HEK293 (cell line): ENCODE data around the gene TIRAP.

Source experiments
- CTCF ChIA-PET: fragments of 350-600 bp; formaldehyde crosslinking; extraction: SDS; loops from one replicate; lab custom pipeline; 2021; ENCODE audit warnings: antibody characterized with exemption; lab: Yijun Ruan, JAX
- POLR2A ChIA-PET: fragments of 300-600 bp; formaldehyde crosslinking; extraction: SDS; loops from one replicate; lab custom pipeline; 2020; ENCODE audit warnings: antibody characterized with exemption, inconsistent platforms; lab: Yijun Ruan, JAX
- H3K27ac ChIP-seq: fragments of 200-500 bp; sonication (Bioruptor generic); 2 replicates; pipeline ENCODE4 v1.5.1; 2014; ENCODE audit warnings: low read depth, low read length, control low read depth, inconsistent platforms; ENCODE audit errors: extremely low read depth
- H3K36me3 ChIP-seq, 2 experiments: fragments of 200-500 bp in 1 of 2; sonication (Bioruptor generic) in 1 of 2; 1 replicate in 1 of 2; 2 replicates in 1 of 2; pipeline ENCODE4 v1.5.1; 2014 to 2017; ENCODE audit warnings: inconsistent platforms in 2 of 2, low read length in 2 of 2; ENCODE audit not compliant: control insufficient read depth in 2 of 2, insufficient read depth in 1 of 2
- H3K4me1 ChIP-seq: fragments of 200-500 bp; sonication (Bioruptor generic); 2 replicates; pipeline ENCODE4 v1.5.1; 2014; ENCODE audit warnings: mild to moderate bottlenecking, low read length, inconsistent platforms; ENCODE audit not compliant: control insufficient read depth, insufficient read depth
- H3K4me3 ChIP-seq: 2 replicates; pipeline ENCODE4 v1.5.1; 2011; ENCODE audit warnings: low read depth, mild to moderate bottlenecking, control low read depth, low read length, moderate library complexity
- H3K9me3 ChIP-seq: fragments of 200-500 bp; sonication (Bioruptor generic); 2 replicates; pipeline ENCODE4 v1.5.1; 2014; ENCODE audit warnings: low read depth, low read length, inconsistent platforms; ENCODE audit not compliant: control insufficient read depth, insufficient read depth
- KLF10 ChIP-seq: fragments of 450-650 bp; IDR thresholded peaks from 2 replicates; pipeline ENCODE4 v1.5.1; 2018; ENCODE audit warnings: missing biosample characterization, mild to moderate bottlenecking, missing genetic modification characterization
- KLF9 ChIP-seq: fragments of 450-650 bp; formaldehyde crosslinking; IDR thresholded peaks from 2 replicates; pipeline ENCODE4 v1.5.1; 2016; ENCODE audit warnings: missing biosample characterization, missing genetic modification characterization, low read depth
- MYNN ChIP-seq: fragments of 450-650 bp; formaldehyde crosslinking; IDR thresholded peaks from 2 replicates; pipeline ENCODE4 v1.5.1; 2016; ENCODE audit warnings: missing biosample characterization, missing genetic modification characterization, borderline replicate concordance
- OVOL3 ChIP-seq: fragments of 450-650 bp; formaldehyde crosslinking; IDR thresholded peaks from 2 replicates; pipeline ENCODE4 v1.5.1; 2016; ENCODE audit warnings: missing biosample characterization, missing genetic modification characterization
- SP7 ChIP-seq: fragments of 450-650 bp; formaldehyde crosslinking; IDR thresholded peaks from 2 replicates; pipeline ENCODE4 v1.5.1; 2016; ENCODE audit warnings: missing biosample characterization, missing genetic modification characterization
- TRIM28 ChIP-seq: IDR thresholded peaks from 2 replicates; pipeline ENCODE4 v1.6.1; 2011; ENCODE audit warnings: low read length, control low read depth, borderline replicate concordance
- ZBTB11 ChIP-seq: fragments of 450-650 bp; formaldehyde crosslinking; conservative IDR thresholded peaks from 2 replicates; pipeline ENCODE4 v1.5.1; 2016; ENCODE audit warnings: low read depth, missing biosample characterization, missing genetic modification characterization
- ZBTB44 ChIP-seq: fragments of 450-650 bp; IDR thresholded peaks from 2 replicates; pipeline ENCODE4 v1.5.1; 2018; ENCODE audit warnings: missing biosample characterization, mild to moderate bottlenecking, missing genetic modification characterization
- ZFHX2 ChIP-seq: fragments of 450-650 bp; formaldehyde crosslinking; conservative IDR thresholded peaks from 2 replicates; pipeline ENCODE4 v1.5.1; 2016; ENCODE audit warnings: missing biosample characterization, missing genetic modification characterization
- ZNF10 ChIP-seq: fragments of 450-650 bp; formaldehyde crosslinking; IDR thresholded peaks from 2 replicates; pipeline ENCODE4 v1.5.1; 2017; ENCODE audit warnings: missing biosample characterization, missing genetic modification characterization
- ZNF133 ChIP-seq: fragments of 450-650 bp; formaldehyde crosslinking; IDR thresholded peaks from 2 replicates; pipeline ENCODE4 v1.5.1; 2016; ENCODE audit warnings: missing biosample characterization, missing genetic modification characterization
- ZNF19 ChIP-seq: fragments of 450-650 bp; formaldehyde crosslinking; IDR thresholded peaks from 2 replicates; pipeline ENCODE4; 2016; ENCODE audit warnings: missing biosample characterization, missing genetic modification characterization, low read depth
- ZNF23 ChIP-seq: fragments of 450-650 bp; formaldehyde crosslinking; IDR thresholded peaks from 2 replicates; pipeline ENCODE4 v1.5.1; 2016; ENCODE audit warnings: missing biosample characterization, missing genetic modification characterization, borderline replicate concordance
- ZNF24 ChIP-seq: fragments of 450-650 bp; formaldehyde crosslinking; IDR thresholded peaks from 2 replicates; pipeline ENCODE4 v1.5.1; 2016; ENCODE audit warnings: missing biosample characterization, missing genetic modification characterization
- ZNF274 ChIP-seq, 2 experiments: fragments of 200-500 bp in 1 of 2; fragments of 450-650 bp in 1 of 2; sonication (Bioruptor generic) in 1 of 2; formaldehyde crosslinking in 1 of 2; IDR thresholded peaks; 2 replicates each; pipeline versions ENCODE4 v1.5.1 to v1.6.1; 2014 to 2016; ENCODE audit warnings: borderline replicate concordance in 1 of 2, inconsistent platforms in 1 of 2, low read length in 1 of 2, missing biosample characterization in 1 of 2, missing genetic modification characterization in 1 of 2
- ZNF391 ChIP-seq: fragments of 450-650 bp; formaldehyde crosslinking; IDR thresholded peaks from 2 replicates; pipeline ENCODE4 v1.5.1; 2016; ENCODE audit warnings: low read depth, missing biosample characterization, missing genetic modification characterization, borderline replicate concordance
- ZNF530 ChIP-seq: fragments of 450-650 bp; formaldehyde crosslinking; IDR thresholded peaks from 2 replicates; pipeline ENCODE4 v1.5.1; 2016; ENCODE audit warnings: low read depth, missing biosample characterization, missing genetic modification characterization
- ZNF549 ChIP-seq: fragments of 450-650 bp; IDR thresholded peaks from 2 replicates; pipeline ENCODE4 v1.5.1; 2018; ENCODE audit warnings: missing biosample characterization, missing genetic modification characterization, mild to moderate bottlenecking, inconsistent platforms, moderate library complexity
- ZNF555 ChIP-seq: fragments of 450-650 bp; formaldehyde crosslinking; conservative IDR thresholded peaks from 2 replicates; pipeline ENCODE4 v1.5.1; 2017; ENCODE audit warnings: missing biosample characterization, mild to moderate bottlenecking, missing genetic modification characterization, inconsistent platforms
- ZNF558 ChIP-seq: fragments of 450-650 bp; formaldehyde crosslinking; IDR thresholded peaks from 2 replicates; pipeline ENCODE4 v1.5.1; 2016; ENCODE audit warnings: missing biosample characterization, missing genetic modification characterization
- ZNF561 ChIP-seq: fragments of 450-650 bp; IDR thresholded peaks from 2 replicates; pipeline ENCODE4 v1.5.1; 2018; ENCODE audit warnings: missing biosample characterization, missing genetic modification characterization, borderline replicate concordance
- ZNF670 ChIP-seq: fragments of 450-650 bp; formaldehyde crosslinking; IDR thresholded peaks from 2 replicates; pipeline ENCODE4 v1.5.1; 2016; ENCODE audit warnings: missing biosample characterization, missing genetic modification characterization, low read depth
- ZSCAN18 ChIP-seq: fragments of 450-650 bp; formaldehyde crosslinking; IDR thresholded peaks from 2 replicates; pipeline ENCODE4 v1.5.1; 2016; ENCODE audit warnings: missing biosample characterization, missing genetic modification characterization
- TF ChIP-seq, protein P1 (sequence below): fragments of 450-650 bp; formaldehyde crosslinking; IDR thresholded peaks from 2 replicates; pipeline ENCODE4 v1.5.1; 2017; ENCODE audit warnings: missing biosample characterization, missing genetic modification characterization

Gene TIRAP

GRCh38 chr11:126336671-126337101 is 53.8 kb downstream of the TIRAP start (continued):
- TF ChIP-seq ZNF555 (tag by site-specific recombination), result no peak
- no peak for TF ChIP-seq ZNF19 (tag by site-specific recombination)
- TF ChIP-seq TRIM28, result no peak
- no peak for TF ChIP-seq ZFHX2 (tag by site-specific recombination)
- no peak for TF ChIP-seq ZNF561 (tag by site-specific recombination)
- no peak for TF ChIP-seq ZNF530
- TF ChIP-seq ZBTB44 (tag by site-specific recombination), result no peak
- no peak for TF ChIP-seq MYNN (tag by site-specific recombination)
- TF ChIP-seq ZNF133, result no peak

GRCh38 chr11:126337126-126337473 is 54.2 kb downstream of the TIRAP start:
- Histone ChIP-seq H3K4me1 (no peaks in the 10 kb centered on the region), H3K4me3 (no peak overlapping the region), H3K9me3 (no peaks in the 10 kb centered on the region), H3K36me3 (no peaks in the 10 kb centered on the region), H3K27ac (no peak overlapping the region)
- ChIA-PET CTCF (interaction anchor here (0.6 to 0.9 kb wide), 2 partner anchors 26 to 38 kb away, joined by 3 to 4 read pairs; no protein-coding TSS in a partner anchor), POLR2A (no interaction called here)
- TF ChIP-seq ZSCAN18, result no peak
- no peak for TF ChIP-seq ZNF24 (tag by site-specific recombination)
- no peak for TF ChIP-seq OVOL3
- TF ChIP-seq ZNF23 (tag by site-specific recombination), result no peak
- TF ChIP-seq, protein P1, sequence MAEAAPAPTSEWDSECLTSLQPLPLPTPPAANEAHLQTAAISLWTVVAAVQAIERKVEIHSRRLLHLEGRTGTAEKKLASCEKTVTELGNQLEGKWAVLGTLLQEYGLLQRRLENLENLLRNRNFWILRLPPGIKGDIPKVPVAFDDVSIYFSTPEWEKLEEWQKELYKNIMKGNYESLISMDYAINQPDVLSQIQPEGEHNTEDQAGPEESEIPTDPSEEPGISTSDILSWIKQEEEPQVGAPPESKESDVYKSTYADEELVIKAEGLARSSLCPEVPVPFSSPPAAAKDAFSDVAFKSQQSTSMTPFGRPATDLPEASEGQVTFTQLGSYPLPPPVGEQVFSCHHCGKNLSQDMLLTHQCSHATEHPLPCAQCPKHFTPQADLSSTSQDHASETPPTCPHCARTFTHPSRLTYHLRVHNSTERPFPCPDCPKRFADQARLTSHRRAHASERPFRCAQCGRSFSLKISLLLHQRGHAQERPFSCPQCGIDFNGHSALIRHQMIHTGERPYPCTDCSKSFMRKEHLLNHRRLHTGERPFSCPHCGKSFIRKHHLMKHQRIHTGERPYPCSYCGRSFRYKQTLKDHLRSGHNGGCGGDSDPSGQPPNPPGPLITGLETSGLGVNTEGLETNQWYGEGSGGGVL (tag by site-specific recombination), result no peak
- TF ChIP-seq ZNF10 (tag by site-specific recombination), result no peak
- TF ChIP-seq ZNF558 (tag by site-specific recombination), result no peak
- no peak for TF ChIP-seq ZNF274 (IDR thresholded peaks at IDR 0.05; ENCODE audit: low read length)
- TF ChIP-seq ZNF274 (tag by site-specific recombination; IDR thresholded peaks at IDR 0.05; ENCODE audit: borderline replicate concordance), result no peak
- TF ChIP-seq KLF9 (tag by site-specific recombination), result no peak
- TF ChIP-seq ZNF391 (tag by site-specific recombination), result no peak
- no peak for TF ChIP-seq ZNF670 (tag by site-specific recombination)
- TF ChIP-seq ZNF549 (tag by site-specific recombination), result no peak
- TF ChIP-seq KLF10, result no peak
- TF ChIP-seq SP7, result no peak
- no peak for TF ChIP-seq ZBTB11
